DND-41 (cell line): Measurements from ENCODE around the gene SLC17A7.

ENCODE experiments used
- ATAC-seq: fragments of 200-7000 bp; cut with Tn5 transposase; 3 replicates; pipeline ENCODE4 v1.9.1; 2021; ENCODE audit warnings: low read depth; ENCODE audit not compliant: insufficient read depth
- DNase-seq: peaks from one replicate; pipeline ENCODE4 v3.0.0-alpha.2; 2020
- H2AFZ ChIP-seq: 2 replicates; pipeline ENCODE4 v1.6.0; 2012; ENCODE audit warnings: low read depth, low read length
- H3K27ac ChIP-seq: 2 replicates; pipeline ENCODE4 v1.5.1; 2012; ENCODE audit warnings: low read length, inconsistent platforms
- H3K27me3 ChIP-seq: fragments of 200-600 bp; sonication (generic); 2 replicates; pipeline ENCODE4 v1.6.0; 2012; ENCODE audit warnings: low read length, mild to moderate bottlenecking, inconsistent platforms; ENCODE audit not compliant: insufficient read depth, poor library complexity
- H3K36me3 ChIP-seq: 2 replicates; pipeline ENCODE4 v1.5.1; 2012; ENCODE audit warnings: low read length, inconsistent platforms; ENCODE audit not compliant: insufficient read depth
- H3K4me1 ChIP-seq: 2 replicates; pipeline ENCODE4 v1.5.1; 2012; ENCODE audit warnings: mild to moderate bottlenecking, low read length; ENCODE audit not compliant: insufficient read depth
- H3K4me2 ChIP-seq: 2 replicates; pipeline ENCODE4 v1.6.0; 2012; ENCODE audit warnings: mild to moderate bottlenecking, moderate library complexity, low read length, inconsistent platforms; ENCODE audit not compliant: insufficient read depth
- H3K4me3 ChIP-seq, 2 experiments: fragments of 200-600 bp in 1 of 2; shearing (Covaris generic) in 1 of 2; 2 replicates each; pipeline ENCODE4 v1.5.1; 2012 to 2016; ENCODE audit warnings: inconsistent platforms in 2 of 2, low read length in 2 of 2, mild to moderate bottlenecking in 2 of 2, low read depth in 1 of 2, moderate library complexity in 1 of 2
- H3K79me2 ChIP-seq: 2 replicates; pipeline ENCODE4 v1.6.0; 2012; ENCODE audit warnings: low read length, inconsistent platforms; ENCODE audit not compliant: insufficient read depth
- H3K9ac ChIP-seq: 2 replicates; pipeline ENCODE4 v1.6.0; 2012; ENCODE audit warnings: low read depth, mild to moderate bottlenecking, inconsistent platforms, low read length, moderate library complexity
- H3K9me3 ChIP-seq: 2 replicates; pipeline ENCODE4 v1.5.1; 2012; ENCODE audit warnings: low read length, moderate library complexity, mild to moderate bottlenecking, inconsistent platforms; ENCODE audit not compliant: insufficient read depth, severe bottlenecking
- H4K20me1 ChIP-seq: 2 replicates; pipeline ENCODE4 v1.6.0; 2012; ENCODE audit warnings: low read length; ENCODE audit not compliant: insufficient read depth
- CTCF ChIP-seq: IDR thresholded peaks from 2 replicates; pipeline ENCODE4 v1.5.1; 2012; ENCODE audit warnings: borderline replicate concordance, low read length, moderate library complexity, mild to moderate bottlenecking; ENCODE audit not compliant: poor library complexity, severe bottlenecking; ENCODE audit errors: extremely low read depth
- EZH2 ChIP-seq: IDR thresholded peaks from 3 replicates; pipeline ENCODE4 v1.6.1; 2012; ENCODE audit warnings: borderline replicate concordance, low read depth, mild to moderate bottlenecking, moderate library complexity, low read length, inconsistent platforms; ENCODE audit not compliant: severe bottlenecking

SLC17A7 gene

GRCh38 chr19:49395581-49396407, 45.5 kb downstream of the SLC17A7 start:
- Histone ChIP-seq H3K27ac (no peak overlapping the region), H4K20me1 (no peaks in the 10 kb centered on the region), H3K4me3 (no peak overlapping the region), H3K4me1 (no peaks in the 10 kb centered on the region), H3K9ac (no peak overlapping the region), H2AFZ (no peak overlapping the region), H3K9me3 (no peaks in the 10 kb centered on the region), H3K36me3 (no peaks in the 10 kb centered on the region), H3K27me3 (no peaks in the 10 kb centered on the region), H3K79me2 (no peaks in the 10 kb centered on the region), H3K4me2 (no peak overlapping the region)
- no peak for TF ChIP-seq EZH2
- no peak for TF ChIP-seq CTCF
- ATAC-seq (no peak), DNase-seq (no peak)

GRCh38 chr19:49393881-49394280, 47.4 kb downstream of the SLC17A7 start:
- ATAC-seq, result no peak
- H4K20me1 ChIP-seq, result no peaks in the 10 kb centered on the region
- no peak for TF ChIP-seq CTCF
- no peak for TF ChIP-seq EZH2

GRCh38 chr19:49391581-49392399, 49.5 kb downstream of the SLC17A7 start:
- peak; percentile 72 for DNase-seq
- ATAC-seq, result peak; percentile 95
- H3K27ac ChIP-seq, result no peak overlapping the region
- no peak overlapping the region for H3K9ac ChIP-seq
- H3K4me1 ChIP-seq, result no peaks in the 10 kb centered on the region
- no peaks in the 10 kb centered on the region for H3K79me2 ChIP-seq
- no peaks in the 10 kb centered on the region for H3K36me3 ChIP-seq
- TF ChIP-seq CTCF (peak; percentile 88), EZH2 (no peak)
- H3K27me3 ChIP-seq, result no peaks in the 10 kb centered on the region
- H3K9me3 ChIP-seq, result no peaks in the 10 kb centered on the region
- H4K20me1 ChIP-seq, result no peaks in the 10 kb centered on the region
- H3K4me3 ChIP-seq, result no peak overlapping the region
- no peak overlapping the region for H3K4me2 ChIP-seq
- 0 out of 2 replicates have a peak overlapping the region, but pooled peaks have one; percentile 19 for H2AFZ ChIP-seq

More at GRCh38 chr19:49393881-49394280, 47.4 kb downstream of the SLC17A7 start:
- Histone ChIP-seq H3K4me2 (no peak overlapping the region), H3K4me1 (no peaks in the 10 kb centered on the region), H3K9me3 (no peaks in the 10 kb centered on the region), H3K4me3 (no peak overlapping the region), H3K27ac (no peak overlapping the region), H3K27me3 (no peaks in the 10 kb centered on the region), H3K79me2 (no peaks in the 10 kb centered on the region), H3K9ac (no peak overlapping the region), H3K36me3 (no peaks in the 10 kb centered on the region), H2AFZ (no peak overlapping the region)
- no peak for DNase-seq
